ENCODE data around the gene SHKBP1. TPM values are rescaled to one million over a fixed set of nuclear protein-coding genes. Genes with fewer than 3 reads are reported as not detected.

SHKBP1 gene
- total RNA-seq, 1 experiment from 2014 or later = 49.7 TPM

- Histone ChIP-seq H2AFZ (ENCODE audit: low read length) (no peak overlapping the region), H3K4me2 (ENCODE audit: low read depth, low read length, poor library complexity, severe bottlenecking) (no peak overlapping the region), H3K79me2 (ENCODE audit: low read length) (no peaks in the 10 kb centered on the region), H3K4me3 (ENCODE audit: low read length) (no peak overlapping the region), H3K9ac (ENCODE audit: low read length) (no peak overlapping the region), H4K20me1 (ENCODE audit: insufficient read depth, low read depth, low read length) (no peaks in the 10 kb centered on the region), H3K9me2 (replicated peaks; ENCODE audit: insufficient read depth, low read length) (no peaks in the 10 kb centered on the region), H3K36me3 (ENCODE audit: insufficient read depth, low read length) (peaks cover 14% of the 10 kb centered on the region), H3K27ac (ENCODE audit: low read length) (no peak overlapping the region), H3K4me1 (ENCODE audit: low read length) (no peaks in the 10 kb centered on the region), H3K9me3 (ENCODE audit: low read length) (no peaks in the 10 kb centered on the region), H3K27me3 (ENCODE audit: low read length) (no peaks in the 10 kb centered on the region)
- DNase-seq = no peak
Observed at GRCh38 chr19:40585241-40585981, 8.7 kb downstream of the SHKBP1 start.

DNA sequence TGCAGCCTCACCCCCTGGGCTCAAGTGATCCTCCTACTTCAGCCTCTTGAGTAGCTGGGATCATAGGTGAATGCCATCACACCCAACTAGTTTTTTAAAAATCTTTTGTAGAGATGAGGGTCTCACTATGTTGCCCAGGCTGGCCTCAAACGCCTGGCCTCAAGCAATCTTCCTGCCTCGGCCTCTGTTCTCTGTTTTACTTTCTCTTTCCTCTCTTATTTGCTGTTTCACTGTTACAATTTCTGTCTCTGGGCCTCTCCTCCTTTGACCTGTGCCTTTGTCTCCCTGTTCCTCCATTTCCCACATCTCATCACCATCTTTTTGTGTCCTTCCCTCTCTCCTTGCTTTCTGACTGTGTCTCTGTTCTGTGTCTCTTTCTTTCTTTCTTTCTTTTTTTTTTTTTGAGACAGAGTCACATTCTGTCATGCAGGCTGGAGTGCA lies 9.3 kb downstream of the SHKBP1 start:
- no peaks in the 10 kb centered on the region for H4K20me1 ChIP-seq (ENCODE audit: insufficient read depth, low read depth, low read length)
- H3K4me1 ChIP-seq (ENCODE audit: low read length) = no peaks in the 10 kb centered on the region
- no peak overlapping the region for H3K4me3 ChIP-seq (ENCODE audit: low read length)
- no peaks in the 10 kb centered on the region for H3K9me3 ChIP-seq (ENCODE audit: low read length)
- no peaks in the 10 kb centered on the region for H3K27me3 ChIP-seq (ENCODE audit: low read length)
- H3K4me2 ChIP-seq (ENCODE audit: low read depth, low read length, poor library complexity, severe bottlenecking) = no peak overlapping the region
- H3K79me2 ChIP-seq (ENCODE audit: low read length) = no peaks in the 10 kb centered on the region
- no peak overlapping the region for H3K9ac ChIP-seq (ENCODE audit: low read length)
- H3K9me2 ChIP-seq (replicated peaks; ENCODE audit: insufficient read depth, low read length) = no peaks in the 10 kb centered on the region
- no peak overlapping the region for H2AFZ ChIP-seq (ENCODE audit: low read length)
- DNase-seq = no peak
- H3K36me3 ChIP-seq (ENCODE audit: insufficient read depth, low read length) = peaks cover 11% of the 10 kb centered on the region
- H3K27ac ChIP-seq (ENCODE audit: low read length) = no peak overlapping the region

DNA sequence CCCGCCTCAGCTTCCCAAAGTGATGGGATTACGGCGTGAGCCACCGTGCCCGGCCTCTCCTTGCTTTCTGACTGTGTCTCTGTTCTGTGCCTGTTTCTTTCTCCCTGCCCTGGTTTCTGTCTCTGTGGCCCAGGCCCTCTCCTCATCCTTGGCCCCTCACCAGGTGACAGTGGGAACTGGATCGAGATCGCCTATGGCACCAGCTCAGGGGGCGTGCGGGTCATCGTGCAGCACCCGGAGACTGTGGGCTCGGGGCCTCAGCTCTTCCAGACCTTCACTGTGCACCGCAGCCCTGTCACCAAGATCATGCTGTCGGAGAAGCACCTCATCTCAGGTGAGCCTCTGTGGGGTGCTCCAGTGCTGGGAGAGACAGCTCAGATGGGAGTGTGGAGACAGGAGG lies 9.9 kb downstream of the SHKBP1 start:
- Histone ChIP-seq H3K36me3 (ENCODE audit: insufficient read depth, low read length) (peaks cover 10% of the 10 kb centered on the region), H3K9me3 (ENCODE audit: low read length) (no peaks in the 10 kb centered on the region), H3K27me3 (ENCODE audit: low read length) (no peaks in the 10 kb centered on the region), H3K79me2 (ENCODE audit: low read length) (no peaks in the 10 kb centered on the region), H4K20me1 (ENCODE audit: insufficient read depth, low read depth, low read length) (no peaks in the 10 kb centered on the region), H3K9me2 (replicated peaks; ENCODE audit: insufficient read depth, low read length) (no peaks in the 10 kb centered on the region), H3K4me3 (ENCODE audit: low read length) (no peak overlapping the region), H3K4me1 (ENCODE audit: low read length) (no peaks in the 10 kb centered on the region), H3K27ac (ENCODE audit: low read length) (no peak overlapping the region), H3K4me2 (ENCODE audit: low read depth, low read length, poor library complexity, severe bottlenecking) (no peak overlapping the region), H3K9ac (ENCODE audit: low read length) (no peak overlapping the region), H2AFZ (ENCODE audit: low read length) (no peak overlapping the region)
- no peak for DNase-seq

DNA sequence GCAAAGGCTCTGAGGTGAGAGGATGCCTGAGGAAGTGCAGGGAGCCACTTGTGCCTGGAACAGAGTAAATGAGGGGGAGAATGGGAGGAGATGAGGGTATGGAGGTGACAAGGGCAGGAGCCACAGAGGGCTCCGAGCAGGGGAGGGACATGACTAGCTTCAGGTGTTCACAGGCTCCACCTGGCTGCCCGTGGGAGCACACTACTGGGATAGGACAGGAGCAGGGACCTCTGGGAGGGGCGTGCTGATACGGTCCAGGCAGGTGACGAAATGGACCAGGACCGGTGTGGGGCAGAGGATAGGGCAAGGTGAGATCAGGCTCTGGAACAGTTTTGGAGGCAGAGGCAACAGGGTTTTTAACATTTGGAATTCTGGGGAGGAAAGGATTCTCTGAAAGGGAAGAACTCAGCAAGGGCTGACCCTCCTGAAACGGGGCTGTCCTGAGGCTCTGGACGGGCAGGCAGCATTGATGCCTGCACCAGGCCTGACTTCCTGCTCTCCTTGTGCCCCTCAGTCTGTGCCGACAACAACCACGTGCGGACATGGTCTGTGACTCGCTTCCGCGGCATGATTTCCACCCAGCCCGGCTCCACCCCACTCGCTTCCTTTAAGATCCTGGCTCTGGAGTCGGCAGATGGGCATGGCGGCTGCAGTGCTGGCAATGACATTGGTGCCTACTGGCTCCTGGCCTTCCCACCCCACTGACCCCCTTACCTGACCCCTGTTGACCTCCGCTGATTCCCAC lies 11.6 kb downstream of the SHKBP1 start:
- Histone ChIP-seq H3K27ac (ENCODE audit: low read length) (no peak overlapping the region), H3K9me2 (replicated peaks; ENCODE audit: insufficient read depth, low read length) (no peaks in the 10 kb centered on the region), H3K9me3 (ENCODE audit: low read length) (no peaks in the 10 kb centered on the region), H3K9ac (ENCODE audit: low read length) (no peak overlapping the region), H2AFZ (ENCODE audit: low read length) (no peak overlapping the region), H3K4me3 (ENCODE audit: low read length) (no peak overlapping the region), H4K20me1 (ENCODE audit: insufficient read depth, low read depth, low read length) (no peaks in the 10 kb centered on the region), H3K36me3 (ENCODE audit: insufficient read depth, low read length) (peaks cover 7% of the 10 kb centered on the region), H3K4me1 (ENCODE audit: low read length) (peaks cover 7% of the 10 kb centered on the region), H3K27me3 (ENCODE audit: low read length) (no peaks in the 10 kb centered on the region), H3K4me2 (ENCODE audit: low read depth, low read length, poor library complexity, severe bottlenecking) (no peak overlapping the region), H3K79me2 (ENCODE audit: low read length) (no peaks in the 10 kb centered on the region)
- no peak for DNase-seq

GRCh38 chr19:40588926-40589569 lies 12.4 kb downstream of the SHKBP1 start:
- Histone ChIP-seq H3K36me3 (ENCODE audit: insufficient read depth, low read length) (peaks cover 7% of the 10 kb centered on the region), H3K9me3 (ENCODE audit: low read length) (no peaks in the 10 kb centered on the region), H3K9ac (ENCODE audit: low read length) (no peak overlapping the region), H3K27ac (ENCODE audit: low read length) (no peak overlapping the region), H3K27me3 (ENCODE audit: low read length) (no peaks in the 10 kb centered on the region), H4K20me1 (ENCODE audit: insufficient read depth, low read depth, low read length) (no peaks in the 10 kb centered on the region), H3K4me2 (ENCODE audit: low read depth, low read length, poor library complexity, severe bottlenecking) (no peak overlapping the region), H3K9me2 (replicated peaks; ENCODE audit: insufficient read depth, low read length) (no peaks in the 10 kb centered on the region), H3K4me1 (ENCODE audit: low read length) (peaks cover 7% of the 10 kb centered on the region), H2AFZ (ENCODE audit: low read length) (no peak overlapping the region), H3K79me2 (ENCODE audit: low read length) (no peaks in the 10 kb centered on the region), H3K4me3 (ENCODE audit: low read length) (no peak overlapping the region)
- no peak for DNase-seq

DNA sequence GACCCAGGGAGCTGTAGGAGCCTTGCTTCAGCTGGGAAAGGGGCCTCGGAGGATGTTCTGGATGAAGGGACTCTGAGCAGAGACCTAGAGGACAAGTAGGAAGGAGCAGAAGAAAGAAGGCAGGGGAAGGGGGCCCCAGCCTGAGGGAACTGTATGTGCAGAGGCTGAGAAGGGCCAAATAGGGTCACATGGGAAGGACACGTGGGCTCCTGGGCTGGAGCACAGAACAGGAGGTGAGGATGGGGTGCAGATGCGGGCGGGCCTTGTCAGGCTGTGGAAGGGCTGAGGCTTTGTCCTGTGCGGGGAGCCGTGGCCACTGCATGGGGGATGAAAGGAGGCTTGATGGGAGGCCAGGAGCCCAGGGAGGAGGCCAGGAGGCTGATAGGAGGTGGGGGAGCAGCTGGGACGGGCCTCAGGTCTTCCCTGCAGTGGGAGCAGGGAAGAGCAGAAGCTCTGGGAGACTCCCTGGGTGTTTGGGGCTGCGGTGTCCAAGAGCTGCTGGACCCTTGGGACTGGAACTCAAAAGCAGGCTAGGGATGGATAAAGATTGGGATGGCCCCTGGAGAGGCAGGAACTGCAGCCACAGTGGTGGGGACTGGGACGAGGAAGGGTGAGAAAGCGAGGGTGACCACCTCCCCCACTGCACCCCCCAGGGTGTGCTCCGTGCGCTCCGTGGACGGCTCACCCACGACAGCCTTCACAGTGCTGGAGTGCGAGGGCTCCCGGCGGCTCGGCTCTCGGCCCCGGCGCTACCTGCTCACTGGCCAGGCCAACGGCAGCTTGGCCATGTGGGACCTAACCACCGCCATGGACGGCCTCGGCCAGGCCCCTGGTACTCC lies 13.1 kb downstream of the SHKBP1 start:
- Histone ChIP-seq H4K20me1 (ENCODE audit: insufficient read depth, low read depth, low read length) (no peaks in the 10 kb centered on the region), H3K27ac (ENCODE audit: low read length) (no peak overlapping the region), H3K36me3 (ENCODE audit: insufficient read depth, low read length) (peaks cover 5% of the 10 kb centered on the region), H2AFZ (ENCODE audit: low read length) (no peak overlapping the region), H3K9ac (ENCODE audit: low read length) (no peak overlapping the region), H3K79me2 (ENCODE audit: low read length) (no peaks in the 10 kb centered on the region), H3K27me3 (ENCODE audit: low read length) (no peaks in the 10 kb centered on the region), H3K9me3 (ENCODE audit: low read length) (no peaks in the 10 kb centered on the region), H3K4me2 (ENCODE audit: low read depth, low read length, poor library complexity, severe bottlenecking) (no peak overlapping the region), H3K4me3 (ENCODE audit: low read length) (no peak overlapping the region), H3K4me1 (ENCODE audit: low read length) (peaks cover 14% of the 10 kb centered on the region), H3K9me2 (replicated peaks; ENCODE audit: insufficient read depth, low read length) (no peaks in the 10 kb centered on the region)
- DNase-seq = no peak

- Histone ChIP-seq H3K4me3 (ENCODE audit: low read length) (no peak overlapping the region), H3K27me3 (ENCODE audit: low read length) (no peaks in the 10 kb centered on the region), H3K4me1 (ENCODE audit: low read length) (peaks cover 18% of the 10 kb centered on the region), H3K9me3 (ENCODE audit: low read length) (no peaks in the 10 kb centered on the region), H3K4me2 (ENCODE audit: low read depth, low read length, poor library complexity, severe bottlenecking) (no peak overlapping the region), H3K27ac (ENCODE audit: low read length) (no peak overlapping the region), H3K9me2 (replicated peaks; ENCODE audit: insufficient read depth, low read length) (no peaks in the 10 kb centered on the region), H4K20me1 (ENCODE audit: insufficient read depth, low read depth, low read length) (no peaks in the 10 kb centered on the region), H3K79me2 (ENCODE audit: low read length) (no peaks in the 10 kb centered on the region), H2AFZ (ENCODE audit: low read length) (no peak overlapping the region), H3K9ac (ENCODE audit: low read length) (no peak overlapping the region), H3K36me3 (ENCODE audit: insufficient read depth, low read length) (peaks cover 5% of the 10 kb centered on the region)
- DNase-seq = no peak
Observed at GRCh38 chr19:40590464-40591265, 14.0 kb downstream of the SHKBP1 start.

All from Karpas-422 (cell line).